Coronary artery (tissue), 2 donors: Measurements from ENCODE around the gene SVOPL.

Experiments used
- DNase-seq: peaks from one replicate; pipeline ENCODE4 v3.0.0-alpha.2; 2017; ENCODE audit warnings: low spot score
- H3K27ac ChIP-seq, 2 donors: fragments of 200-600 bp; sonication (generic); one replicate each; pipeline ENCODE4 v1.5.1; 2016 to 2019
- H3K4me3 ChIP-seq: fragments of 200-600 bp; sonication (generic); 2 replicates; pipeline ENCODE4 v1.5.1; 2016; ENCODE audit warnings: mild to moderate bottlenecking, moderate library complexity
- TF ChIP-seq, protein P1 (sequence below): fragments of 200-600 bp; sonication (generic); IDR thresholded peaks from one replicate; pipeline ENCODE4 v1.5.1; 2019; ENCODE audit warnings: antibody characterized with exemption

Gene SVOPL

GRCh38 chr7:138649506-138649905, 51.7 kb downstream of the SVOPL start:
- TF ChIP-seq, protein P1, sequence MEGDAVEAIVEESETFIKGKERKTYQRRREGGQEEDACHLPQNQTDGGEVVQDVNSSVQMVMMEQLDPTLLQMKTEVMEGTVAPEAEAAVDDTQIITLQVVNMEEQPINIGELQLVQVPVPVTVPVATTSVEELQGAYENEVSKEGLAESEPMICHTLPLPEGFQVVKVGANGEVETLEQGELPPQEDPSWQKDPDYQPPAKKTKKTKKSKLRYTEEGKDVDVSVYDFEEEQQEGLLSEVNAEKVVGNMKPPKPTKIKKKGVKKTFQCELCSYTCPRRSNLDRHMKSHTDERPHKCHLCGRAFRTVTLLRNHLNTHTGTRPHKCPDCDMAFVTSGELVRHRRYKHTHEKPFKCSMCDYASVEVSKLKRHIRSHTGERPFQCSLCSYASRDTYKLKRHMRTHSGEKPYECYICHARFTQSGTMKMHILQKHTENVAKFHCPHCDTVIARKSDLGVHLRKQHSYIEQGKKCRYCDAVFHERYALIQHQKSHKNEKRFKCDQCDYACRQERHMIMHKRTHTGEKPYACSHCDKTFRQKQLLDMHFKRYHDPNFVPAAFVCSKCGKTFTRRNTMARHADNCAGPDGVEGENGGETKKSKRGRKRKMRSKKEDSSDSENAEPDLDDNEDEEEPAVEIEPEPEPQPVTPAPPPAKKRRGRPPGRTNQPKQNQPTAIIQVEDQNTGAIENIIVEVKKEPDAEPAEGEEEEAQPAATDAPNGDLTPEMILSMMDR: no peak
- H3K4me3 ChIP-seq: no peak overlapping the region

DNA sequence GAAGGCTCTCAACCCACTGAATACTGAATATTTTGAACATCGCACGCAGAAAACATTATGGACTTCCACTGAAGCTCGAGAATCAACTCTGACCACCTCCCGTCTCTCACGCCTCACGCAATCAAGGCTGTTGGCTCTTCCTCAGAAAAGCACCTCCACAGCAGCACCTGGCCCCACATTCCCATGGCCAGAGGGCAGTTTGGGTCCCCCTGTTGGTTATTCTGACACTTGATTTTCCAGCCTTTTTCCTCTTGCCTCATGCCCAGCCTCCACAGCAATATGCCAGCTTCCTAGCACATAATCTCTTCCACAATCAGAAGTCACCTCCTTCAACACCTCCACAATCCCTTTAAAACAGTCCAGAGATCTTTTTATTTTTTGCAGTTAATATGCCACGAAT, 55.9 kb downstream of the SVOPL start:
- TF ChIP-seq, protein P1: no peak
- Histone ChIP-seq H3K27ac (no peak overlapping the region), H3K4me3 (no peak overlapping the region)
- DNase-seq: no peak

More at GRCh38 chr7:138649506-138649905, 51.7 kb downstream of the SVOPL start:
- H3K27ac ChIP-seq: no peak overlapping the region
- no peak for DNase-seq

- H3K4me3 ChIP-seq: no peak overlapping the region
- DNase-seq: no peak
- H3K27ac ChIP-seq: no peak overlapping the region
- TF ChIP-seq, protein P1: no peak
These were observed 68.1 kb downstream of the SVOPL start for GRCh38 chr7:138632826-138633602.

- Histone ChIP-seq H3K4me3 (no peak overlapping the region), H3K27ac (no peak overlapping the region)
- TF ChIP-seq, protein P1: no peak
- no peak for DNase-seq
These were observed 68.8 kb downstream of the SVOPL start for GRCh38 chr7:138632384-138632783.

DNA sequence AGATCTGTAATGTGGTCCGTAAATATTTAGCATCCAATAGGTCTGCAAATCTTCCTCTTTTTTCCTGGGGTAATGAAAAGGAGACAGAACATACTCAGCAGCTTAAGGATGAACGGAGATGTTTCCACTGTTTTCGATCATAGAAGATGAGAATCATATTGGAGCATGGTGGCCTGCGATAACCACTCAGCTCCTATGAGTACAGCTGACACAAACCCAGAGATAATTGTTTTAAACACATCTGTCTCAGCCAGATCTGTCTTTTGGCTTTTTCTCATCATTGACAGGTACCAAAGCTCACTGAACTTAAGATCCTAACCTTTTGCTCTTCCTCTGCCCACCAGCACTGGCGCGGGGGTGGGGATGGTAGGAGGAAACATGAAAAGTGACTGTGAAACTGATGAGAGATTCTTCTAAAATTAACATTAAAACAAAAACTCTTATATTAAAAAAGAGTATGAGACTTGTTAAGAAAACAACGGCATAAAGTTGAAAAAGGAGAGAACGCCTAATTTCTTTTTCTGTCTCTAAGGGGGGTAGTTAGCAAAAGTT, 71.0 kb downstream of the SVOPL start:
- TF ChIP-seq, protein P1: no peak
- no peak for DNase-seq
- H3K4me3 ChIP-seq: no peak overlapping the region
- H3K27ac ChIP-seq: no peak overlapping the region

GRCh38 chr7:138627361-138627760, 73.8 kb downstream of the SVOPL start:
- H3K27ac ChIP-seq: no peak overlapping the region
- TF ChIP-seq, protein P1: no peak
- no peak overlapping the region for H3K4me3 ChIP-seq
- no peak for DNase-seq

- H3K4me3 ChIP-seq: no peak overlapping the region
- DNase-seq: no peak
These were observed 74.3 kb downstream of the SVOPL start for GRCh38 chr7:138626846-138627245.

More at GRCh38 chr7:138626846-138627245, 74.3 kb downstream of the SVOPL start:
- TF ChIP-seq, protein P1: no peak
- no peak overlapping the region for H3K27ac ChIP-seq
